GM19238 (cell line): ENCODE data around the gene CH25H.

Experiments used
- DNase-seq: peaks from one replicate; pipeline ENCODE4 v3.0.0; 2011; ENCODE audit warnings: low spot score; ENCODE audit not compliant: insufficient read length

Gene CH25H

DNA sequence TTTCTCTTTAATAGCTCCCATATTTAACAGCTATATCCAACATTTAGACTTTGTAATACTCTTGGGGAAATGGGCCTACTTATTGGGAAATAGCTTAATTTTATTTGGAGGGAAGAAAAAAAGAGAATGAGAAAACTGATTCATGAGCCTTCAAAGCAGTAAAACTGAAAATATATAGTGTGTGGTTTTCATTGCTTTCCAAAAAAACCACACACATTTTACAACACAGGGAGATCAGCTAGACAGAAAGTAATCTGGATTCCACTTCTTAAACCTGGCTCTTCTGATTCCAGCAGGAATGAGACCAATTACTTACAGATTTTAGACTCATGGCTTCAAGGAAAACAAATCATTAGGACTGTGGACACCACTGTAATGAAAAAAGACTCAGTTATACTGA, 48.7 kb downstream of the CH25H start:
- DNase-seq = no peak

DNA sequence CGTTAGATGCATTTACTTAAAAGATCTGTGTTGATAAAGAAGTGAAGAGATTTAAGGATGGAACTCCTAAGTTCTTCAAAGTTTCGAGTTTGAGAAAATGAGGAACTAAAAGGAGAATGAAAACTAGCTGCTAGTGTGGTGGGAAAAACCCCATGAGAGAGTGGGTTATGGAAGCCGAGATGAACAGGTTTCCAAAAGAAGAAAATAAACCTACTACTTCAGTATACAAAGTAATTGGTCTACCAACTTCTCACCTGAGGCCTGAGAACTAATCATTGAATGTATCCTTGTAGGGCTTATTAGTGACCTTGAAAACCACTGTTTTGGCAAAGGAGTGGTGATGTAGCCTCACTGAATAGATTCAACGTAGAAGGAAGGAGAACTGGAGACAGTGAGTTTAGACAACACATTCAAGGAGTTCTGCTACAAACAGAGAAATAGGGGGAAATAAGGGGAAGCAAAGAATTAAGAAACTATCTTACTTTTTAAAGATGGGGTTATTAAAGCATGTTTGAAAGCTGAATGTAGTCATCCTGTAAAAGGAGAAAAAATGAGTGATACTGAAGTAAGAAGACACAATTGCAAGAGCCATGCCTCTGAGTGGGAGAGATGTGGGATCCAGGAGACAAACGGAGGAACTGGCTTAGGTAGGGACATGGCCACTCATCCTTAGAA, 50.8 kb downstream of the CH25H start:
- DNase-seq = no peak
